GM21515 (cell line): ENCODE results near the gene TANGO2.

ENCODE experiments used
- ATAC-seq: cut with Tn5 transposase; IDR thresholded peaks from one replicate; pipeline ENCODE4 v1.9.1; 2021; ENCODE audit not compliant: unreplicated experiment

The TANGO2 gene

GRCh38 chr22:20096574-20097420 is 75.9 kb downstream of the TANGO2 start:
- no peak for ATAC-seq

- ATAC-seq = no peak
These were observed 78.3 kb downstream of the TANGO2 start for GRCh38 chr22:20099099-20099711.

- no peak for ATAC-seq
These were observed 80.7 kb downstream of the TANGO2 start for GRCh38 chr22:20101638-20102037.

DNA sequence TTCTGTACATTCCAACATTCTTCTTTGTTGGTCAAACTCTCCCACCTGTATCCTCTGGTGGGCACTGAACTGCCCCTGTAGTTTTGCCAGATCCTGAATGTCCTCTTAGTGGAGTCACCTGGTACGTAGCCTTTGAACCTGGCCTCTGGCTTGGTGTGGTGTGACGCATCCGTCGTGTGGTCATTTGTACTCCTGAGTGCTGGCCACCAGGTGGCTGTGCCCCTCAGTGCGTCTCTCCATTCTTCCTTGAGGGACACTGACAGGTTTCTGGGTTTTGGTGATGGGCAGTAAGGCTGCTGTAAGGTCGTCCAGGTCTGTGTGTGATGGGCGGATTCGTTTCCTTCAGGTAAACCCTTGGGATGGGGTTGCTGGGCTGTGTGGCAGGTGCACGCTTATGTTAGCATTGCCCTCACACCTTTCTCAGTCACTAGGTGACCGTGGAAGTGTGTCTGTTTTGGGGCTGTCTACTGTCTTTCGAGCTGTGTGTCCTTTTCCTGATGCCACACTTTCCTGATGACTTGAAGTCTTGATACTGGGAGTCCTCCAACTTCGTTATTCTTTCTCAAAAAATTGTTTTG is 81.4 kb downstream of the TANGO2 start:
- no peak for ATAC-seq

DNA sequence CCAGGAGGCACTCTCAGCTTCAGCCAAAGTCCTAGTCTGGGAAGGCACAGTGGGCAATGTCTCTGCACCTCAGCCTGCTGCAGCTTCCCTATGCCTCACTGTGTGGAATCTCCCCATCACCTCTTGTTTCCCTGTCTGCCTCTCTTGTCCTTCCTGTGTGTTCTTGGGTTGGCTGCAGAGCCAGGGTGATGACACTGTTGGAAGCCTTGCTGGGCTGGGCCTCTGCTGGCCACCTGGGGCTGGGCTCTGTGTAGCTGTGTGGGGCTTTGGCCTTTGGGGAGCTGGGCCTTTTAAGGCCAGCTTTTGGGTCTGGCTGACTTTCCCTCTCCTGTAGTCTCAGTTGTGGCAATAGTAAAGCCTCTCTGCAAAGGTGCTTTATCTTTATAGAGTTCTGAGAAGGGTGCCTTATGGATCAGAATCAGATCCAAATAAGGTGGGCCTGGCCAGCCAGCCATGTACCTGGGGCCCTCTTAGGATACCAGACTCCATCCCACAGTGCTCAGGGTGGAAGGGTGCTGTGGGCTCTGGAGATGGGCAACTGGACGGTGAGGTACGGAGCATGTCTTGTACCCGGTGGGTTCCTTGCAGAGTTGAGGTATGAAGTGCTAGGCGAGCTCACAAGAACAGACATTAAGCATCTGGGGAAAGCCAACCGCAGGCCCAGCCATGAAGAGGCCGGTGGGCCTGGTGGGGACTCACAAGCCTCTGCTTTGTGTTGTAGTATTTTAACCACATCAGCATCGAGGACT is 84.7 kb downstream of the TANGO2 start:
- ATAC-seq = no peak

GRCh38 chr22:20106205-20106848 is 85.4 kb downstream of the TANGO2 start:
- no peak for ATAC-seq

DNA sequence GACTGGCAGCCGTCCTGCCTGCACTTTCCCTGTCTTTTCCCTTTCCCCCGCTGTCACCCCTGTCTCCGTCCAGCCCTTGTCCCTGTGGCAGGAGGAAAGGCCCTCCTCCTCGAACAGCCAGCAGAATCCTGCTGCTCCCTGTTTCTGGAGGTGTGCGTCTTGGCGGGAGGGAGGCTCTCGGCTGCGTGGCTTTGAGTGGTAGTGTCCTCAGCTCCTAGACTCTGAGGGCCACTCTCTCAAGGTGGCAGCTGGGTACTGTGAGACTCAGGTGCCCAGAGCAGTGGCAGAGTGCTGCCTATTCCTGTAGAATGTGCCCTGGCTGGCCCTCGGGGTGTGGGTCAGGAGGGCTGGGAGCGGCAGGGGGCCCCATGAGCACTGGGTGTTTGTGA is 85.9 kb downstream of the TANGO2 start:
- ATAC-seq = no peak

GRCh38 chr22:20107471-20107901 is 86.6 kb downstream of the TANGO2 start:
- no peak for ATAC-seq

DNA sequence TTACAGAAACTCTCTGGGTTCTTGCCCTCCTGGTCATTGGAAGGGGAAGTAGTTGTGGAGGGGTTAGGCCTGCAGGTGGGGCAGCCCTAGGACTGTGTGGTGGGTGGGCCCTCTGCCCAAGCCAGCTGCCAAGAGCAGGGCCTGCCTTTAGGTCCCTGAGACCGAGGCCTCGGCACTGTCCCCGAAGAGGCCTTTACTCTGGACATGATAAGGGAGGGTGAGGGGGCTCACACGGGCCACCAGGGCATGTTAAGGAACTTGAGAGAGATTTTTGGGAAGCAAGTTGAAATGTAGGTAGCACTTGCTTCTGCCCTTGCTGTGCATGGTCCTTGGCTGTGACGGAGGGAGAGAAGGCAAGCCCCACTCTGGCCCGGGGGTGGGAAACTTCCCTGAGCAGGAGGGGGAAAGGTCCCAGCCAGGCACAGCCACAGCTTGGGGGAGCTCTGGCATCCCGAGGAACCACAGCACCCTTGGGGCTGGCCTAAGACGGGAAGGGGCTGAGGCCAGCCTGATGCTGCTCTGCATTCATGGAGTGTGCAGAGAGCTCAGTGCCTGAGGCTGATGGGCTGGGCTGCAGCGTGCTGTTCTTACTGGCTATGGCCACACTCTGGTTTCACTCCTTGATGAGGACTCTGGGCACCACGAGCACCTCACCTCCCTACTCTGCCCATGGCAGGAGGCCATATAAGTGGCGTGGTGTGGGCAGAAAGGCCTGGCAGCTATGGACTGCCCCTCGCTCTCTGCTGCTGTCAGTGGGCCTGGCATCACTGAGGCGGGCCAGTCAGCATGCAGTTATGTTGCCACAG is 87.2 kb downstream of the TANGO2 start:
- no peak for ATAC-seq

DNA sequence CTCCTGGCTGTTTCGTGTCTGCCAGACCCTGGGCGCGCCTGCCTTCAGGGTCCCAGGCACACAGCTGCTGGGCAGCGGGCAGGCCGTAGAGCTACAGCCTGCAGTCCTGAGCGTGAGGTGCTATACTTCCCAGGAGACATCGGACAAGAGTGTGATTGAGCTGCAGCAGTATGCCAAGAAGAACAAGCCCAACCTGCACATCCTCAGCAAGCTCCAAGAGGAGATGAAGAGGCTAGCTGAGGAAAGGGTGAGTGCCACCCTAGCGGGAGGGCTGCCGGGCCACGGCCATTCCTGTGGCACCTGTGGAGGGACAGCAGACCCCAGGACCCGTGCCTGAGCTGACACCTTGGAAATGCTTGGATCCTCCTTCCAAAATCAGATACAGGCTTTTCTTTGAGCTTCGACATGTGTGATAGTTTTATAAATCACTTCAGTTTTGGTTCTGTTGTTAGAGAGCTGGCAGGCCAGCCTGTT is 87.9 kb downstream of the TANGO2 start:
- ATAC-seq = no peak

GRCh38 chr22:20109411-20110358 is 88.8 kb downstream of the TANGO2 start:
- ATAC-seq = no peak

GRCh38 chr22:20110359-20110985 is 89.6 kb downstream of the TANGO2 start:
- ATAC-seq = no peak

- ATAC-seq = no peak
These were observed 90.3 kb downstream of the TANGO2 start for GRCh38 chr22:20111045-20111688.

DNA sequence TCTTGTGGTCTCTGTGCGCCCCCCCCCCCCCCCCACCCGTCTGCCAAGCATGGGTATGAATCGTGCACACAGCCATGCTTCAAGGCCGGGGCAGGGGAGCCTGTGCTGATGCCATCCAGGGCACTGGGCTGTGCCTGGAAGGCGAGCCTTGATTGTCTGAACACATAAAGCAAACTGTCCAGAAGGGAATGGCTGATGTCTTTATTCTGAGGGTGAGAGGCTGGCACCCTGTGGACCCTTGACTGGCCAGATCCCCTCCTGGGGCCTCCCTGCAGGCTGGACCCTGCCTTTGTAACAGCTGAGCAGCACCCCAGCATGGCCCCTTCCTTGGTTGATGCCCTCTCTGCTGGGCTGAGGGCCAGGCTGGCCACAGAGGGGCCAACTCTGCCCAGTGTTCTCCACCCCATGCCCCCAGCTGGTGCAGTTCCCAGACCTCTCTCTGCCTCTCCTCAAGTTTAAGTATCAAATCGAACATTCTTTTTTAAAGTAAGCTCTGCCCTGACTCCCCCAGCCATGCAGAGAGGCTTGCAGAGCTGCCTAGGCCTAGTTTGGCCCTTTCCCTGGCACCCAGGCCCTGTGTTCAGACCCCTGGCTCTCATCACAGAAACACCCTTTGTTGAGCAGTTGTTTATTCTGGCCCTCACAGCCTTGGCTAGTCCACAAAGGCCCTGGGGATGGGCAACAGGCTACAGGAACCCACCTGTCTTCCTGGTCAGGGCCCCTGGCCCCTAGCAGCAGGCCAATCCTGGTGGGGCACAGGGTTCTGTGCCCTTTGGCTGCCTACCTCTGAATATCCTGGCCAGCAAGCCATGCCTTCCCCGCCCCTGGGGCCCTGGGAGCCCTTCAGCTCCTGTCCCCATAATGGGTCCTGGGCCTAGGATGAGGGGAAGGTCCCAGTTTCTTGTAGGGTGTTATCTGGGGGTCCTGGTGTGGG is 91.0 kb downstream of the TANGO2 start:
- no peak for ATAC-seq

- no peak for ATAC-seq
These were observed 92.0 kb downstream of the TANGO2 start for GRCh38 chr22:20112623-20113511.
